Activated naive CD8-positive, alpha-beta T cell (primary cell): ENCODE measurements around the gene YY1.

ENCODE experiments used
- H3K27ac Mint-ChIP-seq: one replicate; pipeline ENCODE4 v1.8.0; 2021; ENCODE audit warnings: mixed read lengths
- H3K27me3 Mint-ChIP-seq: one replicate; pipeline ENCODE4 v1.8.0; 2021; ENCODE audit warnings: mixed read lengths
- H3K36me3 Mint-ChIP-seq: one replicate; pipeline ENCODE4 v1.8.0; 2021; ENCODE audit warnings: mixed read lengths
- H3K4me1 Mint-ChIP-seq: one replicate; pipeline ENCODE4 v1.8.0; 2021; ENCODE audit warnings: low read depth, mixed read lengths
- H3K4me3 Mint-ChIP-seq: one replicate; pipeline ENCODE4 v1.8.0; 2021; ENCODE audit warnings: mild to moderate bottlenecking, mixed read lengths
- H3K9me3 Mint-ChIP-seq: one replicate; pipeline ENCODE4 v1.8.0; 2021; ENCODE audit warnings: low read depth, mixed read lengths

The YY1 gene

DNA sequence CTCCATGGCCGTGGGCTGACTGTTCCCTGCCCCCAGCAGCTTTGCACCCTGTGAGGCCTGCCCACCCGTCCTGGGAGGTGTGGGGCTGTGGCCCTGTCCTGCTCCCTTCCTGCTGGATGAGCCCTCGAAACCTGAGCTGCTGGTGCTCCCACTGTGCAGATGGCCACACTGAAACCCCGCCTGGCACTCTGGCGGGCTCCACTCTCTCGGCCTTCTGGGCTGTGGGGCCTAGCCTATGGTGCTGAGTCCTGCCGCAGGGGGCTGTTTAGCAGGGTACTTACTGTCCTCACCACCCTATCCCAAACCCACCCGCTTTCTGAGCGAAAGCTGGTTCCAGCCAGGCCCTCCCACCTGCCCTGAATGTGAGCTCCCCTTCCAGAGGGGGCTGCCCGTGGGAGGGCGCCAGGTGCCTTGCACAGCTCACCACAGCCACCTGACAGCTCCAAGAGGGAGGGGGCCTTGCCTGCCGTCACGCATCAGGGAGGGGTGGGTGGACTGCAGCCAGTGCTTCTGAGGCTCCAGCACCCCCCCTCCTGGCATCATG lies 91.5 kb downstream of the YY1 start:
- H3K4me3 Mint-ChIP-seq, result no peak overlapping the region
- no peak overlapping the region for H3K27ac Mint-ChIP-seq
- H3K9me3 Mint-ChIP-seq, result no peaks in the 10 kb centered on the region
- H3K4me1 Mint-ChIP-seq, result no peaks in the 10 kb centered on the region
- H3K27me3 Mint-ChIP-seq, result no peaks in the 10 kb centered on the region
- no peaks in the 10 kb centered on the region for H3K36me3 Mint-ChIP-seq

DNA sequence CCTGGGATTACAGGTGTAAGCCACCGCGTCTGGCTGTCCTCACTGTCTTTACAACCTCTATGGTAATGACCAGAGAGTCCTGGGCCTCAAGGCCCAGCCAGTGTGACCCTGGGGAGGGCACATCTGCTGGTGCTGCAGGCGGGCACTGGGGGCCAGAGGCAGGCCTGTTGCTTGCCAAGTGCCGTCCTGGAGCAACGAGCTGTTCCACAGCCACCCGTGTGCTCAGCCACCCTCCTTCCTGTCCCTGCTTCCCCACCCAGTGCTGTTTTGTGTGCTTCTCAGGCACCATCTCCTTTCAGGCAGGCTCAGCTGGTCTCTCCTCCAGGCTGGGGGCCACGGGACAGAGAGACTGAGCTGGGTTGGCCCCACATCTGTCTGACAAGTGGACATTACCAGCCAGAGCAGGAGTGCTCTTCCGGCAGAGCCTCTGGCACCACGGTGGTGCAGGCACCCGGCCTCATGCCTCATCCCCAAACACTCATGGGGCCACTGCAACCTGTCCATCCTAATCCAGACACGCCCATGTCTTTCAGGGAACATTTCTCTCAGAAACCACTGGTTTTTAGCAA lies 93.2 kb downstream of the YY1 start:
- no peak overlapping the region for H3K27ac Mint-ChIP-seq
- H3K4me1 Mint-ChIP-seq, result peaks cover 2% of the 10 kb centered on the region
- H3K4me3 Mint-ChIP-seq, result no peak overlapping the region
- no peaks in the 10 kb centered on the region for H3K27me3 Mint-ChIP-seq
- no peaks in the 10 kb centered on the region for H3K9me3 Mint-ChIP-seq
- peaks cover 7% of the 10 kb centered on the region for H3K36me3 Mint-ChIP-seq
